NCI-H2029 (cell line): ENCODE measurements around the gene RAET1L.
"Not testable (repeated sequence)": the region's sequence is repeated elsewhere in the genome, so short reads cannot be mapped to it uniquely, and the experiment has no call there.

Experiments used
- DNase-seq: peaks from one replicate; lab custom pipeline; 2025; lab: John Stamatoyannopoulos, UW

The RAET1L gene

DNA sequence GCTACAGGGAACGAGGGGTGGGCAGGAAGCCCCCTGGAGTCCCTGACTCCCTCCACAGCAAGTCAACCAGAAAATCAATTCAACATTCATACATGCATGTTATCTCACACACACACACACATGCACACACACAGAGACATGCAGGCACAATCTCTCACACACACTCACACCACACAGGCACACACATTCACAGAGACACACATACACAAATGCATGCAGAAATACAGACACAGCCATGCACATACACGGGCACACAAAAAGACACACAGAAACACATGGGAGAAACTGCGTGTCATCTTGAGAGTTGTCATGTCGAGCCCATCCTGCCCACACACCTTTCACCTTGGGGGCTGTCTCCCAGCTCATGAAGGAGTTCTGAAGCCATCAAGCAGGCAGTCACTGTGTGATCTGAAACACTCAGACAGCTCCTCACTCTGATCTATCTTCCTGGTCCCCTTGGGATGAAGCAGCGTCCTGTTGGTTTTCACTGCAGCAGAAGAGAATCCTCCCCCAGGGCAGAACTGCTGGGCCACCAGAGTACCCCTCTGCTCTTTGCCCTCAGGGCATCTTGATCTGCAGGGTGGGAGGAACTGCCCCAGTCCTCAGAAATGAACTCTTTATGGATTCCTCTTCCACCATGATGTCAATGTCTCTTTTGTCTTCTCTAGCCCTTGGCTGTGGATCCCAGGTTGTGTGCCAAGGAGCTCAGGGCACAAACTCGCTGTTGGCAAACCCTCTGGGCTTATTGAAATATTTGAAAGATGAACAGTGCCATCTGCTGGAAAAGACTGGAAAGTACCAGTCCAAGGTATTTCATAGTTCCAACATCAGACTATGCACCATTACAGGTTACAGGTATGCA lies 8.8 kb downstream of the RAET1L start:
- peak; percentile 55 for DNase-seq

DNA sequence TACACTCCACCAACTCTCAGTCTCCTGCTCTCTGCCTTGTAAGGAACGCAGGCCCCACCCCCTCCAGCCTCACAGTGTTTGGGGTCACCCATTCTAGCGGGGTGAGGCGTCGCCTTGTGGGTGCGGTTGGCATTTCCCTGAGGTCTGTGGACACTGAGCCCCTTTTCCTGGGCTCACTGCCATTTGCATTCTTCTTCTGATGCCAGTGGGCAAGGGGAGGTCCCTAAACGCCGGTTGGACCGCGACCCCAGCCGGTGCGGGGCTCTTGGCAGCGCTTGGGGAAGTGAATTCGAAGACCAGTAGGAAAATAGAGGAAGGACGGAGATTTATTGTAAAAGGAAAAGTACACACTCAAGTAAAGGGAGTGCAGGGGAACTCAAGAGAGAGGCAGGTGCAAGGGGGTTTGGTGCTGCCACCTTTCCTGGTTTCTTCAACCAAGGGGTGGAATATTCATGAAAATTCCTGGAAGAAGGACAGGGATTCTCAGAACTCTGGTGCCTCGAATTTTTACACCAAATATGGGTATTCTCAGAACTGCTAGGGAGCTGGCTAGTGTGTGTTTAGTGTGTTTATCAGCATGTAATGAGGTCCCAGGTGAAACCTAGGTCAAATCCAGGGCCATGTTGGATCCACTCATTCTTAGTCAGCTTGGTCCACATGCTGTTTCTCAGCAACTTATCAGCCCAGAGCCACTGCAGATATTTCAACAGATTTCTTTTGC lies 9.9 kb downstream of the RAET1L start:
- DNase-seq, result not testable (repeated sequence)

DNA sequence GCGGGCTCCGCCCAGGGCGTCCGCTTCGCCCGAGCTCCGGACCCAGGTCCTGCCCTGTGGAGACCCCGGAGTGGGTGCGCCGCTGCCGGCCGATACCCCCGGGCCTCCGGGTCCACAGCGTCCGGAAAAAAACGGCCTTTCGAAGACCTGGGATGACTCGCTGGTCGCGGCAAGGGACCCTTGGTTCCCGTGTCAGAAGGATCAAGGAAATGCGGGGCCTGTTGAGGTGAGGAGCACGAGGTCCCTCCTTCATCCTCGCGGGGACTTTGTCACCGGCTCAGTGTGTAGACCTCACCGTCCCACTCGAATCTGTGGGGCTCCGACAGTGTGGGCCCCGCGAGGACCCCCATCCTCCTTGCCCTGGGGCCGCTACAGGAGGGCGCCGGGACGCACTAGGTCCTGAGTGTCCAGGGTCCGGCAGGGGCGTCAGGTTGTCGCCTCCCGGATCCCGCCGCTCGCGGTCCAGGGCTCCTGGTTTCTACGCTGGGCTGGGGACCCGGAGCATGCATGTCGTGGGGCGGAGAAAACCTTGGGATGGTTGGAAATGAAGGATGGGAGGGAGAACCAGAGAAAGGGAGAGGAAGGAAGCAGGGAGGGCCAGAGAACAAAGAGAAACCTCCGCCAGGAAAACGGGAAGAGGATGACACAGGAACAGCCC lies 10.6 kb downstream of the RAET1L start:
- DNase-seq, result not testable (repeated sequence)

DNA sequence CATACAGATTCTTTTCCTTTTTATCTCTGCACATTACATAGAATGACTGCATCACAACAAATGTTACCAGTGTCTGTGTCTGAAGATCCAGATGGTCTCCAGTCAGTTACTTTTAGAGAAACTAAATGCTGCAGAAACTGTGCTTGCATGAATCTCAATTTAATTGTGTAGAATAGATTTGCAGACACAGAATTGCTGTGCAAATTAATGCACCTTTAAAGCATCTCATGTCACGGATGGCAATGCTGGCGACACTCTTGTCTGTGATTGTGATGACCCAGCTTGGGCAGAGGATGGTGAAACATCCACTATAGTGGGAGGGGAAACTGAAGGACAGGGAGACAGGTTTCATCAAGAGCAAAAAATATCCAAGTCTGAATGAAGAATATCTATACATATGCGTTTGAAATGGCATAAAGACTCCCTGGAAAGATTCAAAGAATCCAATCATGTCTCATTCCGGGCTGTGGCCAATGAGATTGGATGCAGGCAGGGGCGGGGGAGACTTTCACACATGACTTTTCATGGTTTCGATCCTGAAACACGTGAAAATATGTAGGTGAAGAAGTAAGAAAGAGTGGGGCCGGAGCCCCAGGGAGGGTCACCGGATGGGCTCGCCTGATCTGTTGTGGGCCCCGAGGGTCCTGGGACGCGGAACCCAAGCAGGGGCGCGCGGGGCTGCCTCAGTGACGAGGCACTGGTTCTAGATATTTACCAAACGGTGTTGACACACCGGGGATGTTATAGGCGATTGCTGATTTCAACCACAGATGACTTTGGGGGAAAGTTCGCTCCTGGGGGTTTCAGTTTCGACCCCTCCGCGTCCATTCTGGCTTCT lies 11.3 kb downstream of the RAET1L start:
- not testable (repeated sequence) for DNase-seq

DNA sequence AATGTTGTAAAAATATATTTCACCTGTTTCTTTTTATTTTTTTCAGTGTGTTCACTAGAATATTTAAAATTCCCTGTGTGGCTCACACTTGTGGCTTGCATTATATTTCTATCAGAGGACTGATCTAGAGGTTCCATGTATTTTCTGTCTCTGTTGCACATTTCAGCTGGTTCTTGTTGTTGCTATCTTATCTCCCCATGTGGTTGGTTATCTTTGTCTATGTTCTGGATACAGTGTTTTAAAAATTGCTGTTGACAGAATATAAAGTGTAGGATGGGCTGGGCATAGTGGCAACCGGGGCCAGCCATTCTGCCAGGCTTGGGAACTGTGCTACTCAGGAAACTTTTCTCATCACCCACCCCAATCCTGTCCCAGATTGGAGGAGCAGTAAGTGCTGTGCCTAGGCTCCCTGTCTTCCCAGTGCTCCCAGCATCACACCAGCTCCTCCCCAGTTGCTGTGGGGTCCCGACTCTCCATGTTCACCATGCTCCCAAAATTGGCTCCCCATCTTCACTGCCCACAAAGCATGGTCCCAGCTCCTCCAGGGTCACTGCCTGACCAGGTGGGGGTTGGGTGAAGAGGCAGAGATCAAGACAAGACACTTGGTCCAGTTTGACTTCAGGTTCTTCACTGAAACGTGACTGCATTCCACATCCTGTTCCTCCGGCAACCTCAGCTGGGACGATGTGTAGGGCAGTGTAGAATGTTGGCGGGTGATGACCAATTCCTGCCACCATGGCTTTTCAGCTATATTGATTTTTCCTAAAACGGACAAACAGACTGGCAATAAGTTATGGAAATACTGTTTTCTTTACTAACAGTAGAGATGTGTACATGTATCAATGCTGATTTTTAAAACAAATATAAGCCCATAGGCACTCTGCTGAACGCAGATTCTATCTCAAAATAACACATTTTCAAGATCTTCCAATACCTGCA lies 12.2 kb downstream of the RAET1L start:
- DNase-seq, result not testable (repeated sequence)

DNA sequence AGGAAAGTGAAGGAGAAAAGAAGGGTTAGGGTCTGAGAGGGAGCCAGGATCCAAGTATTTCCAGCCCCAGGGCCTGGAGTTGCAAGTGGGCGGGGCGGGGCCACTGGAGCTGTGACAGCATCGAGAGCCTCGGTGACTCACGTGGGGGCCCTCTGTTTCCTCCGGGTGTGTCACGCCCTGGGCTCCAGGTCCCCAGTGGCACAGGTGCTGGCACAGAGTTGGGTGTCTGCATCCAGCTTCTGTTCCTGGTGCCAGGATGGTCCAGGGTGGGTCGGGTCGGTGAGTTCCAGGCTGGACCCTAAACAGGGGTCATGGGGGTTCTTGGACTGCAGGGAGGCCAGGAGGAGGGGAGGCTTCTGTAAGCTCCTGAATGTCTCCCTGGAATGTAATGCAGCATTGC lies 16.7 kb downstream of the RAET1L start:
- no peak for DNase-seq

DNA sequence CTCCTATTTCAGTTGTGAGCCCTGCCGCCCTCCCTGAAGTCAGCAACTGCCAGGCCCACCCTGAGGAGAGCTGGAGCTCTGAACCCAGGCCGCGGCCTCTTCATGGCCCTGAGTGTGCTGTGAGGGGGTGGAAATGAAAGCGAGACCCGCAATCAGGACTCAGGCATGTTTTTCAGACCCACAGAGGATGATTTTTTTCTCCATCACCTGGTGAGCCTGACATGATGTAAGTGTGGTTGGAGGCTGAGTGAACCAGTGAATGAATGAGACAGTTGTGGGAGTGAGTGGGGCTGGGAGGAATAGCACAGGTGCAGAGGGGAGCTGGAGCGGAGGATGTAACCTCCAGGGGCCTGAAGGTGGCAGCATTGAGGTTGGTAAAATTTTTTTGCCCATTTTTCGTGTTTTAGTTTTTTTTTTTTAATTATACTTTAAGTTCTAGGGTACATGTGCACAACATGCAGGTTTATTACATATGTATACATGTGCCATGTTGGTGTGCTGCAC lies 18.3 kb downstream of the RAET1L start:
- no peak for DNase-seq

DNA sequence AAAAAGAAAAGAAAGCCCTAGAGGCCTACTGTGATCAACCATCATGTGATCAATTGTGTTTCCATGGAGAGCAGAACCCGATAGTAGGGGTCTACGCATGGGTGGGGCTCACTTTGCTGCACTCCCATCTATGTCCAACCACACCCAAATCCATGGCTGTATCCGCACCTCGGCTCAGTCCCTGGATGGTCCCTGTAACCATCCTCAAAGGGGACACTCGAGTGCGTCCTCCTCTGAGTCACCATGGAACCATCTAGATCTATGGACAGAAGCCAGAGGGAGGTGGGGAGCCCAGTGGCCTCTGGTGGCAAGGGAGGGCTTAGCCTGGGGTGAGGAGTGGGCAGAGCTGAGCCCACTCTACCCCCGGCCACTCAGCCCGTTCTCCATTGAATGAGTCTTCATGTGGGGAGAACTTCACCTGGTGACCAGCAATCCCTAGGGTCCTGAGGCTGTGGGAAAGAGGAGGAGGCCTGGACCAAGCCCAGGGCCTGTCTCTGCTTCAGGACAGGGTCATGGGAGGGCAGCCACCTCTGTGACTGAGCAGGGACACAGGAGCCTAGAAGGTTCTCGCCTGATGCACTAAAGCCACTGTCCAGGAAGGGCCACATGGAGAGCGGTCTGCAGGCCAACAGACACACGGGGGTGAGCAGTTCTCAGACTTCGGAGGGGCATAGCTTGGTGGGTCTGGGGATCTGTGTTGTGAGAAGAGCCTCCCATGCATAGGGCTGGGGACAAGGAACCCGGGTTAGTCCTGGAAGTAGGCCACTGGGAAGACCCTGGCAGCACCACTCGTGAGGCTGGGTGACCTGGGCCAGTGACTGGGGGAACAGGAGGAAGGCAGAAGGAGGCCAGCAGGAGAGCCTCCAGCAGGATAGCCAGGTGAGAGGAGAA lies 19.3 kb downstream of the RAET1L start:
- DNase-seq, result no peak

DNA sequence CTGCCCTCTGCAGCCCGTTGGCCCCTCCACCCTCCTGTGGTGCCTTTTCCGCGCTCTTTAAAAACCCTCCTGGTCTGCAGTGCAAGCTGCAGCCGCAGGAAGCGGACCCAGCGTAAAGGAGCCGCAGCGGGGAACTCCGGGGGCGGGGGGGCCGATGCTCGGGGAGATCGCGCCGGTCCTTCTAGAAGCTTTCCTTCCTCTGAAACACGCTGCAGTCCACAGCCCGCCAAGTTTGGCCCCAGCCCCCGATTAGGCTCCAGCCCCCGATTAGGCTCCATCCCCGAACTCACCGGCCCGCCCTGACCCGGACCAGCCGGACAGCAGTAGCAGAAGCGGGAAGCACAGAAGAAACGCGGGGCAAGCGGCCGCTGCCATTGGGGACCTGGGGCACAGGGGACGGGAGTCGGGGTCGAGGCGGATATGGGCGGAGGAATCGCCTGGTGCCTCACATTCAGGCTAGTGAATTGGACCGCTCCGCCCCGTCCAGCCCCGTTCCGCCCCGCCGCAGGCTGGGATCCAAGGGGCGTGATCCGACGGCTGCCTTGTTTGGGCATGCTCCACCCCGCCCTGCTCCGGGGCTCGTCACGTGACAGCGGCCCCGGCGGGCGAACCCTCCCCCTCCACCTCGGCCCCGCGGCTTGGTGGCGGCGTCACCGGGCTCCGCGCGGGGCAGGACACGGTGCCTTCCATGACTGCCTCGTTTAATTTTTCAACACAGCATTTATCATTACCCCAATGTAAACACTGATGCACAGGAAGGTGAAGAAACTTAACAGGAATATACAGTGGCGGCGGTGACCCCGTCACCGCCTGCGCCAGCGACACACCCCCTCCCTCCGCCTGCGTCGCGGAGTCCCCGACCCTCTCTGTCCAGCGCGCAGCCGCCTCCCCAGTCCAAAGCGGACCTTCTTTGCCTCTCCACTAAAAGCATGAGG lies 20.3 kb downstream of the RAET1L start:
- peak; percentile 67 for DNase-seq

DNA sequence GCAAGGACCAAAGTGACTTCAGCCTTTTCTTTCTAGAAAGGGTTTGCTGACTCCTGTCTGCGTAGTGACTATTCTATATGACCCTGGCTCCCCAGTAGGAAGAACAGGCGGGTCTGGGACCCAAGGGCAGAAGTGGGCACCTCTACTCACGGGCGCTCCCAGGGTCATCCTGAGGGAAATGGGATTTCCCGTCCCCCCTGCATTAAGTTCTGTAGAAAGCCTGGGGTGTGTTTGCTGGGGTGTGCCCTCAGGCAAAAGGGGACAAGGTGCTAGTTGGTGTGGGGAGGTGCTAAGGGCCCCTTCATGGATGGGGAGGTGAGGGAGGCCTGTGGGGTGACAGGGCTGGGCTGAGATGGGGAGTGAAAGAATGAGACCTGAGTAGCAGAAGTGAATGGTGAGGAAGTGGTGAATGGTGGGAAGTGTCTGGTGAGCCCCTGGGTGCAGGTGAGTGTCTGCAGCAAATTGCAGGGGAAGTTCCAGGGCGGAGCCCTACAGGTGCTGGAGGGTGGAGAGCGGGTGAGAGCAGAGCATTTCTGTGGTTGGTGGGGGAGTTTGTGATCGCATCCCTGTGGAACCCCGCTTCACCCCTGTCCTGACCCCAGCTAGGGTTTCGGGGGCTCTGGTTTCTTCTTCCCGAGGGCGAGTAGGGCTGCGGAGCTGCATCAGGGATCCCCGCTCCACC lies 21.1 kb downstream of the RAET1L start:
- DNase-seq, result no peak

DNA sequence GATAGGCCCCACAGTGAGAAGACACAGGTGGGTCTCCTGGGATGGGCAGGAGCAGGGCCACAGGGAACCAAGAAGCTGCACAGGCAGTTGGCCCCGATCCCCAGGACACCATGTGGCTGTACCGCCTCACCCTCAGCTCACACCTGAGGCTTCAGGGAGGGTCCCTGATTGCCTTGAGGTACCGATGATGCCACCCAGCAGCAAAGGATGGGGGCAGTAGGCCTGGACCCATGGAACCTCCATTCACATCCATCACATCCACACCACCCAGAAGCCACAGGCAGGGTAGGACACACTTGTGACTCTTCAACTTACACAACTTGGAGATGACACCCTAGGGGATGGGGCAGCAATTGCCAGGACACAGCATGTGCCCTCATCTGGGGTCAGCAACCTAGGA lies 21.7 kb downstream of the RAET1L start:
- DNase-seq, result not testable (repeated sequence)

DNA sequence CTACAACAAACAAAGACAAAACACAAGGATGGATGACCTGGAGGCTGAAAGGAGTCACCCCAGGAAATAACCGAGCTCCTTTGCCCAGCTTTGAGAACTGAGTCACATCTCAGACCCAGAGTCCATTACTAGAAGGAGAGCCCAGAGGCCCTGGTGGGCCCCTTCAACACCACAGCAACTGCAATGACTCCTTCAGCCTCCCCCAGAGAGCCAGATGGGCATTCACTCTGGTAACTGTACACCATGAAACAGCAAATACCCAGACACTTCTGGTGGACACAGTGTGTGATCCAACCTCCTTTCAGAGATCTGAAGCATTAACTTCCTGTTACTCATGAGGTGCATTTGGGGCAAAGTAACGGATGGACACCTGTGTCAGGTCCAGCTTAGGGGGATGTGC lies 22.6 kb downstream of the RAET1L start:
- no peak for DNase-seq

DNA sequence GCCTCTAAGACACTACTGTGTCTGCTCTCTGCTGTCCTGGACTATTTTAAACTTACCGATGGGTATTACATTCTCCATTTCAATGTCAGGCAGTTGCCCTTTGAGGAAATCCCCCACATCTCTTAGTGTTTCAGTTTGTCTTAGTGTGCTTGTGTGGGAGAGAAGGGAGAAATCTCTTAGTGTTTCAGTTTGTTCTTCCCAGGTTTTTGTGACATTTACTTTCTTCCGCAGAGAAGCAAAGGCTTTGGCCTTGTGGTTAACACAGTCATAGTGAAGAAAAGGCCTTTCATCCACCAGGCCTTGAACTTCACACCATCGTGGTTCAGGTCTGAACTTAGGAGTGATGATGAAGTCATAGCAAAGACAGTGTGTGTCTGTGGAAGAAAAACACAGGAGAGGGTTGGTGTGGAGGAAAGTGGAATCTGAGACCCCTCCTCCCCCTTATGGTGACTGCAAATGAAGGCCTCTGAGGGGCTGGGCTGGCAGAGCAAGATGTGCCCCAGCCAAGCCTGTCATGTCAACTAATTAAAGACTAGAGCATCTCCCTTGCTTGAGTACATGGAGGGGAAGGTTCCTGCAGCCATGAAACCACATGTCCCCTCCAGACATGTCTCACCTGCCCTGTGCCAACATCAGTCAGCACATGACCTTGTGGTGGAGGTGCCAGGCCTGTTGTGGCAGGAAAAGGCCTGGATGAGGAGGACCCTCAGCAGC lies 23.9 kb downstream of the RAET1L start:
- no peak for DNase-seq

DNA sequence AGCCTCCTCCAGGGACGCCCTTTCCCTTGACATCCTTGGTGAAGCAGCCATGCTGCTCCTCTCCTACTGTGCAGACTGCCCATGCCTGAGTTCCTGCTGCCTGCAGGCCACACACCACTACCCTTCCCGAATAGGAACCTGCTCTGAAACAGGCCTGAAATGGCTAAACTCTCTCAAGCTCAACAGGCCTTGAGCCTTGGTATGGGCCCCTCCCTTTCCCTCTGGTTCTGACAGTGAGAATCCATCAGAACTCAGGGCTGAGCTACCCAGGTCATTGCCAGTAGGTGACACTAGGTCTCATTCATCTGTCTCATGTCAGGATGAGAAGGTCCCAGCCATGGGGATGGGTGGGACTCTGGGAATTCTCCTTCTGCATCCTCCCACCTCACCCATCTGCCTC lies 25.7 kb downstream of the RAET1L start:
- no peak for DNase-seq

DNA sequence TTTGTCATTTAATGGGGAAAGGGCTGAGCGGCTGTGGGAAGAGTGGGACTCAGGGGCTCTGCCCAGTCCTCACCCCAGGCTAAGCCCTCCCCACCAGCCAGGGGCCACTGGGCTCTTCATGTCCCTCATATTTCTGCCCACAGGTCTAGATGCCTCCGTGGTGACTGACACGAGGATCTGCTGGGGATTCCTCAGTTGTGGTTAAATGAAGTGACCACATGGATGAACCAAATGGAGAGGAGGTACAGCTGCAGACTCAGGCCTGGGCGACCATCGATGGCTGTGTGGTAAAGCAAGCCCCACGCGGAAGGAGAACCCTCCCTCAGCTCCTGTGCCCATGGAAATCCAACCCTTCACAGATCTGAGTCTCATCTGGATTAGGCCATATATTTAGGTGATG lies 29.4 kb downstream of the RAET1L start:
- DNase-seq, result no peak

DNA sequence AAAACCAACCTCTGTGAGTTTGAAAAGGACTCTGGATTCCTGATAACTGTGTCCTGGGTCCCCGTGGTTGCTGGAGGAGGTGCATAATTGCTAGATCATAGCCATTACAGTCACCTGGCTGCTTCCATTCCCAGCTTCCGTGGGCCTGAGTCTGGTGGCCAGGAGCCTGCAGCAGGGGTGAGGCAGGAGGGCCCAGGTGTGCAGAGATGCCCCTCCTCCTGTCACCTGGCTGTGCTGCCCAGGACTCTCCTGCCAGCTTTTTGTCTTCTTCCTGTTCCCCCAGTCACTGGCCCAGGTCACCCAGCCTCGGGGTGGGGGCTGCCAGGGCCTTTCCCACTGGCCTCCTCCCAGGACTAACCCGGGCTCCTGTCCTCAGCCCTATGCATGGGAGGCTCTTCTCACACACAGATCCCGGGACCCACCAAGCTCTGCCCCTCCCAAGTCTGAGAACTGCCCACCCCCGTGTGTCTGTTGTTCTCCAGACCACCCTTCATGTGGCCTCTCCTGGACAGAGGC lies 30.0 kb downstream of the RAET1L start:
- DNase-seq, result no peak

DNA sequence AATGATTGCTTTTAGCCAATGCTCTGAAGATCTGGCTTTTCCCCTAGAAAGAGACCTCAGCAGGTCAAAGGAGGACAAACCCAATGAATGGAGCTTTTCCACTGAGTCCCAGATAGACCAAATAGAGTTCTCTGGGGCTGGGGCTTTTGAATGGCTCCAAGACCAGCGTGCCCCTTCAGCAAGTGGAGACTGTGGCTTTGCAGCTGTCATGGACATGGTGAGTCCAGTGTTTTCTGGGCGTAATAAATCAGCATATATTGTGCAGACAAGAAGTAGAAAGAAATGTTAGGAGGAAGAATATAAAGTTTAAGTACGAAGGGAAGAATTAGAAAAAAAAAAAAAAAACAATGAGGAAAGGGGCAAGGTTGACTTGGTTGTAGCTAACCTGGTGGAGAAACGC lies 33.5 kb downstream of the RAET1L start:
- DNase-seq, result no peak
